Thyroid gland (tissue), 4 donors: Measurements from ENCODE around the gene POFUT1.

Experiments used
- POLR2A ChIP-seq, 2 donors: fragments of 450-650 bp; IDR thresholded peaks; one replicate each; pipeline ENCODE4 v1.6.1; 2017; ENCODE audit warnings: antibody characterized with exemption in 2 of 2, mild to moderate bottlenecking in 2 of 2, moderate library complexity in 1 of 2
- TF ChIP-seq, protein P1 (sequence below), 6 experiments: fragments of 200-600 bp in 3 of 6; fragments of 450-650 bp in 3 of 6; sonication (generic) in 3 of 6; IDR thresholded peaks; one replicate each; pipeline ENCODE4 v1.5.1; 2016 to 2019; ENCODE audit warnings: antibody characterized with exemption in 6 of 6, mild to moderate bottlenecking in 2 of 6, inconsistent platforms in 1 of 6, moderate library complexity in 1 of 6

DNA sequence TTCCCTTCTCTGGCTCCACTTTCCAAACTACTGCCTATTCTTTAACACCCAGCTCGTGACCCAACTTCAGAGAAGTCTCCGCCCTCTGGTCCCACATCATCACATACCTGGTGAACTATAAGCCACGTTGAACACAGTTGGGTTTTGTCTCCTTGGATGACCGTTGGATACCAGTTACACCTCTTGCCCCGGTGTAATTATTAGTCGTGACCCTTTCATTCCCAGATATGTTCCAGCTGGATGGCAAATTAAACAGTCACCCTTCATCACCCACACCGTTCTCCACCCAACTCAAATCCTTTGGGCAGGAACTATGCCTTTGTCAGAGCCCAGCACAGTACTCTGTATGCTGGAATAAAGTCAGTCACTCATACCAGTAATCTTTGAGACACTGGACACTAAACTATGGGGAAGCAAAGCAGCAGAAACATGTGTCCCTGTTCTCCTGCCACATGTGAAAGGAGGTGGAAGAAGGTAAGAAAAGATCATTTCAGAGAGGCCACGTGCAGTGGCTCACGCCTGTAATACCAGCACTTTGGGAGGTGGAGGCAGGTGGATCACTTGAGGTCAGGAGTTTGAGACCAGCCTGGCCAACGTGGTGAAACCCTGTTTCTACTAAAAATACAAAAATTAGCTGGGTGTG, 22.6 kb upstream of the POFUT1 start:
- TF ChIP-seq, protein P1, sequence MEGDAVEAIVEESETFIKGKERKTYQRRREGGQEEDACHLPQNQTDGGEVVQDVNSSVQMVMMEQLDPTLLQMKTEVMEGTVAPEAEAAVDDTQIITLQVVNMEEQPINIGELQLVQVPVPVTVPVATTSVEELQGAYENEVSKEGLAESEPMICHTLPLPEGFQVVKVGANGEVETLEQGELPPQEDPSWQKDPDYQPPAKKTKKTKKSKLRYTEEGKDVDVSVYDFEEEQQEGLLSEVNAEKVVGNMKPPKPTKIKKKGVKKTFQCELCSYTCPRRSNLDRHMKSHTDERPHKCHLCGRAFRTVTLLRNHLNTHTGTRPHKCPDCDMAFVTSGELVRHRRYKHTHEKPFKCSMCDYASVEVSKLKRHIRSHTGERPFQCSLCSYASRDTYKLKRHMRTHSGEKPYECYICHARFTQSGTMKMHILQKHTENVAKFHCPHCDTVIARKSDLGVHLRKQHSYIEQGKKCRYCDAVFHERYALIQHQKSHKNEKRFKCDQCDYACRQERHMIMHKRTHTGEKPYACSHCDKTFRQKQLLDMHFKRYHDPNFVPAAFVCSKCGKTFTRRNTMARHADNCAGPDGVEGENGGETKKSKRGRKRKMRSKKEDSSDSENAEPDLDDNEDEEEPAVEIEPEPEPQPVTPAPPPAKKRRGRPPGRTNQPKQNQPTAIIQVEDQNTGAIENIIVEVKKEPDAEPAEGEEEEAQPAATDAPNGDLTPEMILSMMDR (IDR thresholded peaks at IDR 0.05), result no peak
- TF ChIP-seq POLR2A (IDR thresholded peaks at IDR 0.05), result no peak
